ENCODE measurements around the gene PRPF40B. TPM values are rescaled to one million over a fixed set of nuclear protein-coding genes. Genes with fewer than 3 reads are reported as not detected.

PRPF40B gene
- total and polyA plus RNA-seq, 9 of the 15 experiments (the other 6 are each of a cell fraction or from before 2014, with no cell fraction given), result 0.55 to 10.6 (median 4.8) TPM

DNA sequence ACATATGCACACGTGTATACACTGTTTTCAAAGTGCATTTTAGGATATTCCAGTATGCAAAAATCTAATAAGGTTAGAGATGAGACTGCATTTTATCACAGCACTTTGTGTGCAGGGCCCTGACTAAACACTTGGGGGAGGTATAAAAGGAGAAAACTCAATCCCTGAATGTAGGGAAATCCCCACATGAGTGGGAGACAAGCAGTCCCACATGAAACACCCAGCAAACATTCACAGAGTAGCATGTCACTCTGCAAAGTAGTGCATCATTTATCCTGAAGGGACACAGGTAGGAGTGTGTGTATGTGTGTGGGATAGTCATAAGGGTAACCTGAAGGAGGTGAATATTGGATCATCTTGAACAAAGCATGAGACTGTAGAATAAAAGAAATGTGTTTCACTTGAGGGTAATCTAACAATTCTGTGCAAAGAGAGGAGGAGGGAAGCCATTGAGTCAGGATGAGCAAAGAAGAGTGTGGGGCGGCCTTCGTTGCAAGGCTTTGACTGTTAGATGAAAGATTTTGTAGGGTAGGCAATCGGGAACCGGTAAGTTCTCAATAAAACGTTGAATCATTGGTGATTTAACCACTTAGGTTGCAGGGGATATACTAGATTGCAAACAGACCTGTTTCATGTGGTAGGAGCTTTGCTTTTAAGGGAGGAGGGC is 2.9 kb downstream of the PRPF40B start:
- H3K9ac ChIP-seq (ENCODE audit: insufficient read depth in 1 of 2, low read depth in 2 of 2, low read length in 2 of 2), result no peak overlapping the region
- intact Hi-C loops (cut with micrococcal nuclease), result no loop called here
- no peaks in the 10 kb centered on the region for H3K9me3 ChIP-seq (replicated peaks; ENCODE audit: control insufficient read depth, insufficient read depth, low read depth, low read length)
- no TSS peak for BruUV-seq (replicated peaks)
- ChIA-PET POLR2A (interaction anchor here (0.6 to 1.0 kb wide), 2 partner anchors 21 to 37 kb away, joined by 3 read pairs; partner anchors contain the start of gene FAM186B), CTCF (ENCODE audit: low intra/inter-chr PET ratio) (no interaction called here)
- no peaks in the 10 kb centered on the region for H3K36me3 ChIP-seq (ENCODE audit: control insufficient read depth, insufficient read depth, low read length)
- TF ChIP-seq ARNT (IDR thresholded peaks at IDR 0.05), result no peak
- TF ChIP-seq, protein P1, sequence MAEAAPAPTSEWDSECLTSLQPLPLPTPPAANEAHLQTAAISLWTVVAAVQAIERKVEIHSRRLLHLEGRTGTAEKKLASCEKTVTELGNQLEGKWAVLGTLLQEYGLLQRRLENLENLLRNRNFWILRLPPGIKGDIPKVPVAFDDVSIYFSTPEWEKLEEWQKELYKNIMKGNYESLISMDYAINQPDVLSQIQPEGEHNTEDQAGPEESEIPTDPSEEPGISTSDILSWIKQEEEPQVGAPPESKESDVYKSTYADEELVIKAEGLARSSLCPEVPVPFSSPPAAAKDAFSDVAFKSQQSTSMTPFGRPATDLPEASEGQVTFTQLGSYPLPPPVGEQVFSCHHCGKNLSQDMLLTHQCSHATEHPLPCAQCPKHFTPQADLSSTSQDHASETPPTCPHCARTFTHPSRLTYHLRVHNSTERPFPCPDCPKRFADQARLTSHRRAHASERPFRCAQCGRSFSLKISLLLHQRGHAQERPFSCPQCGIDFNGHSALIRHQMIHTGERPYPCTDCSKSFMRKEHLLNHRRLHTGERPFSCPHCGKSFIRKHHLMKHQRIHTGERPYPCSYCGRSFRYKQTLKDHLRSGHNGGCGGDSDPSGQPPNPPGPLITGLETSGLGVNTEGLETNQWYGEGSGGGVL (CRISPR knock-in tag; IDR thresholded peaks at IDR 0.05), result no peak
- peak in 1 of 2 experiments; percentile 24; a peak in 1 of 4 replicates for TF ChIP-seq RAD21 (CRISPR knock-in tag; conservative IDR thresholded peaks at IDR 0.05 in 1 of 2, IDR thresholded peaks at IDR 0.05 in 1 of 2)
- TF ChIP-seq CHD1 (IDR thresholded peaks at IDR 0.05; ENCODE audit: low read length), result no peak
- TF ChIP-seq ZNF316 (IDR thresholded peaks at IDR 0.05), result peak; percentile 64
- peak in 2 of 3 experiments; percentile 22 to 26; a peak in 2 of 6 replicates for TF ChIP-seq CTCF (IDR thresholded peaks at IDR 0.05 in 2 of 3, conservative IDR thresholded peaks at IDR 0.05 in 1 of 3; ENCODE audit: insufficient read depth in 2 of 3, low read depth in 1 of 3, low read length in 3 of 3)
- TF ChIP-seq NFE2 (IDR thresholded peaks at IDR 0.05; ENCODE audit: low read depth), result peak; percentile 37
- no peak for TF ChIP-seq SMAD3 (CRISPR knock-in tag; conservative IDR thresholded peaks at IDR 0.05)
- no peak for TF ChIP-seq NCOR1 (IDR thresholded peaks at IDR 0.05)
- peak; percentile 45; the same call in 1 of the 2 replicates for TF ChIP-seq C11orf30 (IDR thresholded peaks at IDR 0.05; ENCODE audit: low read depth)
- TF ChIP-seq CBX5 (IDR thresholded peaks at IDR 0.05; ENCODE audit: borderline replicate concordance, low read depth), result no peak
- in situ Hi-C loops (cut with MboI), result no loop called here
- no peak overlapping the region for H3K4me3 ChIP-seq
- no peak overlapping the region for H3K27ac ChIP-seq (ENCODE audit: extremely low read depth, low read depth, low read length)
- FAIRE-seq (peak; percentile 48), DNase-seq (ENCODE audit: extremely low read depth in 1 of 4, low spot score in 3 of 4) (no peak), ATAC-seq (no peak)
- no peaks in the 10 kb centered on the region; a peak in 1 of 5 replicates for H3K27me3 ChIP-seq (ENCODE audit: control insufficient read depth in 2 of 2, insufficient read depth in 2 of 2, low read length in 2 of 2)
- H3K9me1 ChIP-seq (ENCODE audit: control insufficient read depth, insufficient read depth, low read length), result no peaks in the 10 kb centered on the region
- 40% methylated on average over 6 of the region's 6 CpGs for WGBS (ENCODE audit: insufficient coverage, low coverage, missing lambda C conversion rate)
- H3K4me2 ChIP-seq (ENCODE audit: insufficient read depth, low read length), result no peak overlapping the region
- H4K20me1 ChIP-seq (replicated peaks; ENCODE audit: control insufficient read depth, insufficient read depth, low read length), result no peaks in the 10 kb centered on the region
- H3K79me2 ChIP-seq (ENCODE audit: control insufficient read depth, insufficient read depth, low read length), result no peaks in the 10 kb centered on the region
- no peak overlapping the region for H2AFZ ChIP-seq (ENCODE audit: low read depth, low read length)
- peaks cover 15 to 22% of the 10 kb centered on the region in 2 experiments for H3K4me1 ChIP-seq (replicated peaks in 1 of 2; ENCODE audit: control insufficient read depth in 2 of 2, insufficient read depth in 2 of 2, low read length in 2 of 2)

Measured in K562 (cell line).